ENCODE measurements around the gene CTTNBP2.

CTTNBP2 gene

DNA sequence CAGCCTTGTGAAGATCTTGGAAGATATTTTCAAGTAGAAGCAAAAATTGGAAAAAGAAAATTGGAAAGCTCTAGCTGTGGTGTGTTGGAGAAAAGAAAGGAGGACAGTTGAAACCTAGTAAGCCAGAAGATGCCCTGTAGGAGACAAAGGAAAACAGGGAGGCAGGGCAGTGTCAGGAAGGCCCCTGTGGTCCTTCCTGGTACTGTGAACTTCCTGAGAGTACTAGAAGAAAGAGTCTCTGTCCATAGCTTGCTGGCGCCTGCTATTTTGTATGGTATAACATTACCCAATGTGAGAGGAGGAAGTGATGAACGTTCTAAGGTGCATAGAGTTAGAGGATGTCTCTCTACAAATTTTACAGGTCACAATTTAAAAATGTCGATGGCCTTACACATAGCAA, 183.1 kb downstream of the CTTNBP2 start:
- DNase-seq (ENCODE audit: low read depth in 4 of 4, low spot score in 1 of 4): no peak

DNA sequence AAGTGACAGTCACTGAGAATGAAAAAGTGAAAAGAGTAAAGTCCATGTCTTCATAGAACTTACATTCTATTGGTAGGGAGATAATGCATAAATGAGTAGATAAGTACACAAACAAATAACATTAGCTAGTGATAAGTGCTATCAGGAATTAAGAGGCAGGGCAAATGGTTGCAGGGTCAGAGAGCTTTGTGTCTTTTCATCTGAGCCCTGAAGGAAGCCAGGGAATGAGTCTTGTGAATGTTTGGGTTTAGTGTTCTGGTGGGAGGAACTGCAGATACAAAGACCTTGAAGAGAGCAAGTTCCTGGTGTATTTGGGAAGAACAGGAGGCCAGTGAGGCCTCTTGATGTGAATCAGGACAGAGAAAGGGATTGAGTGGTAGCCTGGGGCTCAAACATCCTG, 183.8 kb downstream of the CTTNBP2 start:
- no peak for DNase-seq (ENCODE audit: low read depth in 4 of 4, low spot score in 1 of 4)

DNA sequence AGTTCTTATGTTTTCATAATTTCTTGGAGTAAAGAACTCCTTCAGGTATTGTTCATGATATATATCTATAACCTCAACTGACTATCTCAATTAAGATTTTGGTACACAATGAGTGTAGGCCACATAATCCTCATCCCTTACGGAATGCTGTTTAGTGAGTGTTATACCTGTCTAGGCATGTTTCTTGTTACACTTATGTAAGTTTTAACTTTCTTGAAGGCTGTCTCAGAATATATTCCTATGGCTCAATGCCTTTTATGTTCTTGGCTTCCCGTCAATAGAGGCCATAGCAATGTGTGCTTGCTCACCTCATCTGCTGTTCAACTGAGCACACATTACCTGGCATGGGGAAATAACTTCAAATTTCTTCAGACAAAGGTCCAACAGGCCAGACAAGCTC, 185.1 kb downstream of the CTTNBP2 start:
- DNase-seq (ENCODE audit: low read depth in 4 of 4, low spot score in 1 of 4): no peak

DNA sequence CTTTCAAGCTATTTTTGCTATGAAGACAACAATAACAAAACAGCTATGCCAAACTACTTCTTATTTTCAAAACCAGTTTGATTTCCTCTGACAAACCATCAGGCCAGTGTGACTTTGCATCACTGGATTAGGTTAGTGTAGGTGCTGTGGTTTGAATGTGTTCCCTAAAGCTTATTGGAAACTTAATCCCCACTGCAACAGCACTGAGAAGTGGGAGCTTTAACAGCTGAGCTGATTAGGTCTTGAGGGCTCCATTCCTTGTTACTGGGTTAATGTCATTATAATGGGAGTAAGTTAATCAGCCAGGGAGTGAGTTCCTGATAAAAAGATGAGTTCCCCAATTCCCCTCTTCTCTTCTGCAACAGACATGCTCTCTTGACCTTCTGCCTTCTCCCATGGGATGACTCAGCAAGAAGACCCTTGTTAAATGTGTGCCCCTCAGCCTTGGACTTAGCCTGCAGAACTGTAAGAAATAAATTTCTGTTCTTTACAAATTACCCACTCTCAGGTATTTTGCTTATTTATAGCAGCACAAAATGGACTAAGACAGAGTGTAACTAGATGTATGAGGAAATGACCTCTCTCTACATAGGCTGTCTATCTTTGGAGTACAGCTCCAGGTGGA, 186.8 kb downstream of the CTTNBP2 start:
- no peak for DNase-seq (ENCODE audit: low read depth in 4 of 4, low spot score in 1 of 4)

DNA sequence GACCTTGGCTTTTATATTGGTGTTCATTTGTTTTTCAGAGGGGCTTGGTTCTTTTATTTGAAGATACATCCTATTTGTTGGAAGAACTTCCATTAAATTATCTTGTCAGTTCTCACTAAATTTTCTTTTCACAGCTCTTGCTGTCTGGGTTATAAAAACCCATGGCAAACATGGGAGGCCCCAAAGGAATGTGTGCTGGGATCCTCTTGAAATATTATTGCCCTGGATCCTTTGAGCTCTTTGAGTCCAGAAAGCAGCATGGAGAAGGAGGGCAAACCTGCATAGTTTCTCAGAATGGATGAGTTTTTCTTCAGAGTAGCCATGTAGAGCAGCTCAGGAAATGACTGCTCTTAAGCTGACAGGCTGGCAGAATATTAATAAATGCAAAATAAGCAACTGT, 187.4 kb downstream of the CTTNBP2 start:
- DNase-seq (ENCODE audit: low read depth in 4 of 4, low spot score in 1 of 4): no peak

DNA sequence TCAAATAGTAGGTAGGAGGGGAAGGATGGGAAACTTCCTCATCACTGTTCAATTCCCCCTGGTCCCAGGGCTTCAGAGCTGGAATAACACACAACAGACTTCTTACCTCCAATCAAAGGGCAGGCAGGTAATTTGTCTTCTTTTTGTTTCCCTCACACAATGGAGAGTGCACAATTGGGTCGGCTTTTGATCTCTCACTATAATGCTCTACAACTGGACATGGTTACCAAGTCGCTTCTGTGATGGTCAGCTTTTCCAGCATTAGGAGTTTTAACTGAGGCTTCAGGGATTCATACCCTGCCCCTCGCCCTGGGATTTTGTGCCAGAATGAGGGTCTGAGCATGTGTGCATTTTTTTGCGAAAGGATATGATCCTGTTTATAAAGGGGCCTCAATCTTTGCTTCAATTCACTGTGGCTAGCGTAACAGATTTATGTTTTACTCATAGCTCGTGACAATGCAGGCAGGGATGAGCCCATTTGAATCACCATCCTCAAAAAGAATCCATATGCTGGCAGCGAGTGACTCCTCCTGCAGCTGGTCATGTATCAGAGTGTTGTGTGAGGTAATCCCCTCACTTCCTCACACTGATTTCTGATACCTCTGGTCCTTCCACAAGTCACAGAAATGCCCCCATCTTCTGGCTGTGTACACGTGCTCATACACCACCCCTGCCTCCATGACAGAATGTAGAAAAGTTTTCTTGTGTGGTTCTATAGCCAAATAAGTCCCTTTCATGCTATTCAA, 189.6 kb downstream of the CTTNBP2 start:
- no peak for DNase-seq (ENCODE audit: low read depth in 4 of 4, low spot score in 1 of 4)

DNA sequence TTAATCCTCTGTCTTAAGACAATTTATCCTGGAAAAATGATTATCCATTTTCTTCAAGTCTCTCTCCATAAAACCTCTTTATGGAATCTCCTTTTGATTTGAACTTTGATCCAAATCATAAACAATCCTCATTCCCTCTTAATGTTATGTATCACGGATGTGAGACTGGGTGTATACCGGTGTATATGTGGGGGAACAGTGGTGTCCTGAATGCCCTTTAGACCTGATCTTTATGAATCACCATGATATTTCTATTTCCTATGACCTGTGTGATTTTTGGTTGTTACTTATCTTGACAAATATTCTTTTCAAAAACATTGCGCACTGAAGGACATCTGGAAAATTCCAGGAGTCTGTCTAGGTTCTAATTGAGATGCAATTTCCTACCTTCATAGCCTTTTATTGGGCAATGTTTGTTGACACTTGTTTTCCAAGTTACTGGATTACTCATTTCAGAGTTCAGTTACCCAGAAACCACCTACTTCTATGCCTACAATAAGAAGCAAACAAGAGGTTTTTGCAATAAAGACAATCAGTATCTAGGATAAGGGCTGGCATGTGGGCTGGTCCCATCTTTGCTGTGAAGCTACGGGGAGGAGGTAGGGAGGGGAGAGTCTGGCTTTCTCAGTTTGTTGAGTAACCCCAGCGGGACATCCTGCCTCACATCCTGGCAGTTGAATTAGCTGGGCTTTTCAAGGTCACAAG, 190.4 kb downstream of the CTTNBP2 start:
- DNase-seq (ENCODE audit: low read depth in 4 of 4, low spot score in 1 of 4): no peak

DNA sequence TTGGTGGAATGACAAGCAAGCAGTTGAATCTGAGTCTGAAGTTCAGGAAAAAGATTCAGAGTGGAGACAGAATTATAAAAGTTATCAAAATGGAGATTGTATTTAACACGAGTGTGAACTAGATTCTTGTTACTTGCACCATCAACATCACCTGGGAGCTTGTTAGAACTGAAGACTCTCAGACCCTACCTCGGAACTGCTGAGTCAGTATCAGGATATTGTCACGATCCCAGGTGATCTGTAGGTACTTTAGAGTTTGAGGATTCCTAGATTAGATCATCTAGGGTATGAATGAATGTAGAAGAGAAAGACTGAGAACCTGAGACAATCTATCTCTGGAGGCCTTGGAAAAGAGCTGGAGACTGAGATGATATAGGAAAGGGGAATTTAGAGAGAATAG, 194.1 kb downstream of the CTTNBP2 start:
- no peak for DNase-seq (ENCODE audit: low read depth in 4 of 4, low spot score in 1 of 4)

DNA sequence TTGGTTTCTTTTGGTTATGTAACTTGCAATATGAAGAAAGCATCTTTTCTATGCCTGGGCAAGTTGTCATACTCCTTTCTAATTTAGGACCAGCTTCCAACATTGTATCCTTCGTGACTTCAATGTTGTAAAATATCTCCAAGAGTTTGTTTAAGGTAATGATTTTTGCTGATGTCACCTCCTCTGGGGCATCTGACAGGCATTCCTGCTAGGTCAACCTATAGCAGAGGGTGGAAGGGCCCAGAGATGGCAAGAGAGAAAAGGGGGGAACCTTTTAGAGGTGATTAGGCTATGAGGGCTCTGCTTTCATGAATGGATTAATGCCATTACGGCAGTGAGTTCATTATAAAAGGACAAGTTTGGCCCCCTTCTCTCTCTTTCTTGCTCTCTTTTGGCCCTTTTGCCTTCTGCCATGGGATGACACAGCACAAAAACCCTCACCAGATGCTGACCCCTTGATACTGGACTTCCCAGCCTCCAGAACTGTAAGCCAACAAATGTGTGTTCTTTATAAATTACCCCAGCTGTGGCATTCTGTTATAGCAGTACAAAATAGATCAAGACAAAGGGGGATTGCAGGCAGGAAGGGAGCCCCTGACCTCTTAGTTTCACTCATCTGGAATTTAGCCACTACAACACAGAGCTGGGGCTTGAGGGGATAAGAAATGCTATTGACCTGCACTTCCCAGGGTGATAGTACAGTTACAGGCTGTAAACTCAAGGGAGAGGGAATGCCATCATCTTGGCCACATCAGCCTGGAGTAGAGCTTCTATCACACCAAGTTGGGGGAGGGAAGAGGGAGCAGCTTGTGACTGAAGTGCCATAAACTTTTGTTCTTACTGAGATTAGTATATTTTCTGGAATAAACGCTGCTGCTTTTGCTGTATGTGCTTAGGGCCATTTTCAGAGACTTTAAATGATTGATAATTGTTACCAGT, 197.5 kb downstream of the CTTNBP2 start:
- no peak for DNase-seq (ENCODE audit: low read depth in 4 of 4, low spot score in 1 of 4)

DNA sequence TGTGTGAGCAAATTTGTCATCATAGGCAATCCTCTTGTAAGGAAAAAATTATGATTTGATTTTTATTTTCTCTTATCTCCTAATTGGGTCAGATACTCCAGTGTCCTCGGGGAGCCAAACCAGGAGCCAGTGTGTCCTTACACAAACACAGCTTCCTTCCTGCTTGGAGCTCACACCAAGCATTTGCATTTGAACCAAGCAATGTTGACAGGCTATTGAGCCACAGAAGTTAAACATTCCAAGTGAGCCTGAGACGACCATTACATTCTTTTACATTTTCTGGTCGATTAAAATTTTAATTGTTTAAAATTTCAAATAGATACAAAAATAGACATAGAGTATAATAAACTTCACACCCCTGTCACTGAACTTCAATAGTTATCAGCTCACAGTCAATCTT, 198.6 kb downstream of the CTTNBP2 start:
- no peak for DNase-seq (ENCODE audit: low read depth in 4 of 4, low spot score in 1 of 4)

DNA sequence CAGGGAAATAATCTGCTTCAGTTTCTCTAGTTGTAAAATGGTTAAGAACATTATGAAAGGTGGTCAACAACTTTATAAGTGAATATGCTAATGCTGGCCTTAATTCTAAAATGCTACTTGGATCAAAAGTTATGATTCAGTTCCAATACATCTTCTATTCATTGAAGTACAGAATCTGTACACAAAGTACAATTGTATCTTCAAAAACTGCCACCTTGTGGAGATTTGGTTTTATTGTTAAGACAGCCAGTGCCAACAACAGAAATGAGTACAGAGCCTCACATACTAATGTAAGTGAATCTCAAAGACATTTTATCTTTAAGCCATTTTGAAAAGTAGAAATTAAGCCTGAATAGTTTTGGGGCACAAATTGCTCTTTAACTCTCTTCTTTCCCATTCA, 199.4 kb downstream of the CTTNBP2 start:
- no peak for DNase-seq (ENCODE audit: low read depth in 4 of 4, low spot score in 1 of 4)

DNA sequence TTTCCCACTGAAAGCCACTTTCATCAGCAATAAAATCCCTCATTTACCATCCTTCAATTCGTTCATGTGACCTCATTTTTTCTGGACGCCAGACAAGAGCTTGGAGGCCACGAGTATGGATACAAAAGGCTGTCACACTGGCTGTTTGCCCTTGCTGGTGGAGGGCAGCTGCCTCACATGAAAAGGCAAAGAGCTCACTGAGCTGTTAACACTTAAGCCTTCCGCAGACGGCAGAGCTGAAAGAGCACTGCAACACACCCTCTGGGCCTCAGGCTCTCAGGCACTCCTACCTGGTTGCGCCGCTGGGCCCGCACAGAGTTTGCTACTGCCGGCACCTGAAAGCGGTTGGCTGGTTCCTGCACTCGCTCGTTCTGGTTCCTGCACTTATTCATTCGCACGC, 199.9 kb downstream of the CTTNBP2 start:
- DNase-seq (ENCODE audit: low read depth in 4 of 4, low spot score in 1 of 4): no peak

DNA sequence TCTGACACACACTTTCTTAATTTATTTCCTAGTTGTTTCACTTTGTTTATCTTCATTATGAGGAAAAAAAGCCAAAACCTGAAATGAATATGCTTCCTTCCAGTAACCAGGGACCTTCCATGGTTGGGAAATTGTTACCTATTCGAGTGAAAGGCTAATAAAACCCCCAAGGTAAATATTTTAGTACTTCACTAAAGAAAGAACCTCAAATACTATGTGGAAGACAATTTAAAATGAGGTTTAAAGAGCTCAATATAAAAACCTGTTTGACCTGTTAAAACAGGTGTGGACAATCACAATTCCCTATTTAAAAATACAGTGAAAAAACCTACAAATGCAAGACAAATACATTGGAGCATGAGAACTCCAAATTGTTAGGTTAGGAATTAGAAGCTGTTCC, 200.8 kb downstream of the CTTNBP2 start:
- no peak for DNase-seq (ENCODE audit: low read depth in 4 of 4, low spot score in 1 of 4)

DNA sequence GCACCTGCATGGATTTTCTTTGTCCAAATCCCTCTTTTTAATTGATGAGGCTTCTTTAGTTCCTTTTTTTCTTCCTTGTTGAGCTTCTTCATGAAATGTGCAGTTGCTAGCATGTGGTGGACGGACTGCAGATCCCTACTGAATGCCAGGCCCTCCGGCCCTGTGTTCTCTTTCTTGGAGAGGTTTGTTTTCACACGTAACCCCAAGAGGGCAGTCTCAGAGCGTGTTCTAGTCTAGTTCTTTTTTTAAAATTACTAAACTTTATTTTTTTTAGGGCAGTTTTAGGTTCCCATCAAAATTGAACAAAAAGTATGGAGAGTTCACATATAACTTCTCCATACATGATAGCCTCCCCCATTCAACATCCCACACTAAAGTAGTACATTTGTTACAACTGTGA, 203.4 kb downstream of the CTTNBP2 start:
- no peak for DNase-seq (ENCODE audit: low read depth in 4 of 4, low spot score in 1 of 4)

DNA sequence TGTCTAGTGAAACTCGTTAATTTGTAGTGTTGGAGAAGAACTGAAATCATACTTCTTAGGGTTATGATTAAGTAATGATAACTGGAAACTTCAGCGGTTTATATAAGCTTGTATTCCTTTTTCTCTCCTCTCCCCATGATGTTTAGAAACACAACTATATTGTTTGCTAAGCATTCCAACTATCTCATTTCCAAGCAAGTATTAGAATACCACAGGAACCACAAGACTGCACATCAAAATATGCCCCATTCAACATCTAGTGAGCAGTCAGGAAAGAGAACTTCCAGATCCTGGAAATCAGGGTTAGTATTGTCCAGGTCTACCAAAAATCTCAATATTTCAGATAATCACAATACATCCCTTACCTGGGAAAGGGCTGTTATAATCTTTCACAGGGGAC, 205.8 kb downstream of the CTTNBP2 start:
- no peak for DNase-seq (ENCODE audit: low read depth in 4 of 4, low spot score in 1 of 4)

DNA sequence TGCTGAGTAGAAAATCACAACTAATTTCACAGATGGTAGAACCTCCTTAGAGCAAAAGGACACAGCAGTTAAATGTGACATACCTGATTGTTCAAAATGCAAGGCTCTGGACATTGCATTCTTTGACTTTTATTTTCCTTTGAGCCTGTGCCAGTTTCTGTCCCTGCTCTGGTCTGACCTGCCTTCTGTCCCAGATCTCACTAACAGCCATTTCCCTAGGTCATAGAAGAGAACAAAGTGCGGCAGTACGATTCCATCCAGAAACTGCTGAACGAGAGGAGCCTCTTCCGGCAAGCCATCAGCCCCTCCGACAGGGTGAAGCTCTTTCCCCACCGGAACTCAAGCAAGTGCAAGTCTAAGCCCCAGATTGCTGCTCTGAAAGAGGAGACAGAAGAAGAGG, 206.6 kb downstream of the CTTNBP2 start:
- DNase-seq (ENCODE audit: low read depth in 4 of 4, low spot score in 1 of 4): no peak

DNA sequence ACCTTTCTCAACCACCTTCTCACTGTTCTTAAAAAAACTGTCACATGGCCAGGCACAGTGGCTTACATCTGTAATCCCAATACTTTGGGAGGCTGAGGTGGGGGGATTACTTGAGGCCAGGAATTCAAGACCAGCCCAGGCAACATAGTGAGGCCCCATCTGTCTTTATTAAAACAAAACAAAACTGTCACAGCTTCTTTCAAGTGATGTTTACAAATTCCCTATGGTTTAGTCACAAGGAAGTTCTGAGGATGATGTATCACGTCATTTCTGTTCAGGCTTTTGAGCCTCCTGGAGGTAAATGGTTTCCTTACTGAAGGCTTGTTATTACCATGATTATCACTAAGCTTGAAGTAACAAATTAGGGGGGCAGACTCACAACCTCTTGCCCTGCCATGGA, 207.2 kb downstream of the CTTNBP2 start:
- DNase-seq (ENCODE audit: low read depth in 4 of 4, low spot score in 1 of 4): no peak

DNA sequence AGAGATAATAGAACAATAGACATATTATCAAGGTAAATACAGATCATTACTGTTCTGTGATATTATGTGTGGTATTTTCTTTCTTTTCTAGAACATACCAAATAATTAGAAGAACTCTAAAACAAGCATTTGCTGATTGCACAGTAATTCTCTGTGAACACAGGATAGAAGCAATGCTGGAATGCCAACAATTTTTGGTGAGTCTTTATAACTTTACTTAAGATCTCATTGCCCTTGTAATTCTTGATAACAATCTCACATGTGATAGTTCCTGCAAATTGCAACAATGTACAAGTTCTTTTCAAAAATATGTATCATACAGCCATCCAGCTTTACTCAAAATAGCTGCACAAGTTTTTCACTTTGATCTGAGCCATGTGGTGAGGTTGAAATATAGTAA, 207.9 kb downstream of the CTTNBP2 start:
- DNase-seq (ENCODE audit: low read depth in 4 of 4, low spot score in 1 of 4): no peak

DNA sequence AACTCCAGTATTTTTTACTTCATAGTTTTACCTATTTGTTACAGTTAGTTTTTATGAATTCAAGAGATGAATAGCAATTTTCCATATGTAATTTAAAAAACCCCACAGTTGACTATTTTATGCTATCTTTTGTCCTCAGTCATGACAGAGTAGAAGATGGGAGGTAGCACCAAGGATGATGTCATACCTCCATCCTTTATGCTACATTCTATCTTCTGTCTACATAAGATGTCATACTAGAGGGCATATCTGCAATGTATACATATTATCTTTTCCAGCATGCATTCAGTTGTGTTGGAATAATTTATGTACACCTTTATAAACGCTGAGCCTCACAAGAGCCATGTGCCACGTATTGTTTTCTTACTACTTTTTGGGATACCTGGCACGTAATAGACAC, 209.2 kb downstream of the CTTNBP2 start:
- DNase-seq (ENCODE audit: low read depth in 4 of 4, low spot score in 1 of 4): no peak

DNA sequence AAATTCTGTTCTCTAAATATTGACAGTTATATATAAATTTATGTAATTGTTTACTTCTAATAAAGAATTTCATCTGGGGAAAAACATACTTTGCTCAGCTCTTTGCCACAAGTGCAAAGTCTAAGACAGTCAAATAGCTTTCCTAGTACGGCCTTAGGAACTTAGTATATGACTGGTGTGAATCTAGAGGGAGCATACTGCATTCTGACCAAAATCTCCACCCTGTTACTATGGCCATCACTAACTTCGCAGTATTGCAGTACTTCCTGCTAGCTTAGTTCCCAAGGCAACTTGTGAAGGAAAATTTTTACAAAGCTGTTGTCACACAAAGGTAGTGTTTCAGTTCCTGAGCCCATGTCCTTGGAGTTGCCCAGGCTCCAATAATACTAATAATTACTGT, 211.9 kb downstream of the CTTNBP2 start:
- DNase-seq (ENCODE audit: low read depth in 4 of 4, low spot score in 1 of 4): no peak

Data from stimulated activated CD4-positive, alpha-beta T cell treated with anti-CD3 and anti-CD28 coated beads, Interleukin-1b, Interleukin-23, amount 100 ng/mL, for 24 hours (primary cell).